ENCODE measurements around the gene MLNR. TPM values are rescaled to one million over a fixed set of nuclear protein-coding genes. Genes with fewer than 3 reads are reported as not detected.

Gene MLNR
- total RNA-seq, 1 donor from 2014 or later = not detected

Other genes starting within 250 kb of the MLNR start
- gene FNDC3A, start 244.4 kb upstream of the MLNR start, total RNA-seq = 38.4 and 48.3 TPM in 2 replicates
- gene CDADC1, start 27.6 kb downstream of the MLNR start, total RNA-seq = 1.5 and 1.7 TPM in 2 replicates
- 5.3 and 7.8 TPM in 2 replicates for gene CAB39L, start 223.7 kb downstream of the MLNR start, total RNA-seq
- 4.4 and 5.8 TPM in 2 replicates for gene SETDB2, start 223.9 kb downstream of the MLNR start, total RNA-seq

Data from dermis microvascular lymphatic vessel endothelial cell (primary cell).